ENCODE data around the gene RASA4.
"Not testable (repeated sequence)": the region's sequence is repeated elsewhere in the genome, so short reads cannot be mapped to it uniquely, and the experiment has no call there.

- not testable (repeated sequence) for TF ChIP-seq CTCF (conservative IDR thresholded peaks at IDR 0.05; ENCODE audit: low read depth, low read length); SMC3 (IDR thresholded peaks at IDR 0.05; ENCODE audit: low read depth, low read length); POLR2A (IDR thresholded peaks at IDR 0.05; ENCODE audit: low read depth, low read length); CHD1 (IDR thresholded peaks at IDR 0.05; ENCODE audit: low read depth, low read length)
- TF ChIP-seq, protein P1, sequence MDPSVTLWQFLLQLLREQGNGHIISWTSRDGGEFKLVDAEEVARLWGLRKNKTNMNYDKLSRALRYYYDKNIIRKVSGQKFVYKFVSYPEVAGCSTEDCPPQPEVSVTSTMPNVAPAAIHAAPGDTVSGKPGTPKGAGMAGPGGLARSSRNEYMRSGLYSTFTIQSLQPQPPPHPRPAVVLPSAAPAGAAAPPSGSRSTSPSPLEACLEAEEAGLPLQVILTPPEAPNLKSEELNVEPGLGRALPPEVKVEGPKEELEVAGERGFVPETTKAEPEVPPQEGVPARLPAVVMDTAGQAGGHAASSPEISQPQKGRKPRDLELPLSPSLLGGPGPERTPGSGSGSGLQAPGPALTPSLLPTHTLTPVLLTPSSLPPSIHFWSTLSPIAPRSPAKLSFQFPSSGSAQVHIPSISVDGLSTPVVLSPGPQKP (IDR thresholded peaks at IDR 0.05; ENCODE audit: borderline replicate concordance, low read depth, low read length), result not testable (repeated sequence)
Observed at GRCh38 chr7:102627271-102627904, 10.8 kb upstream of the RASA4 start.
